Umbilical cord (tissue), 2 donors: ENCODE measurements around the gene ETV3L. TPM values are rescaled to one million over a fixed set of nuclear protein-coding genes. Genes with fewer than 3 reads are reported as not detected.
A peak's percentile ranks its signal among the peaks of the same experiment; 100 is the strongest.
"Not testable (repeated sequence)": the region's sequence is repeated elsewhere in the genome, so short reads cannot be mapped to it uniquely, and the experiment has no call there.

ENCODE experiments used
- DNase-seq: peaks from one replicate; pipeline ENCODE4 v3.0.0-alpha.2; 2015; ENCODE audit warnings: low spot score
- total RNA-seq: library from RNA; depleted of rRNA; stranded (reverse); fragments of >200 nt; gene quantifications from one replicate; pipeline ENCODE4 v1.2.3, GENCODE V29; 2014; ENCODE audit warnings: low replicate concordance; ENCODE audit not compliant: insufficient read depth

The ETV3L gene
- total RNA-seq, 1 donor from 2014 or later: not detected

DNA sequence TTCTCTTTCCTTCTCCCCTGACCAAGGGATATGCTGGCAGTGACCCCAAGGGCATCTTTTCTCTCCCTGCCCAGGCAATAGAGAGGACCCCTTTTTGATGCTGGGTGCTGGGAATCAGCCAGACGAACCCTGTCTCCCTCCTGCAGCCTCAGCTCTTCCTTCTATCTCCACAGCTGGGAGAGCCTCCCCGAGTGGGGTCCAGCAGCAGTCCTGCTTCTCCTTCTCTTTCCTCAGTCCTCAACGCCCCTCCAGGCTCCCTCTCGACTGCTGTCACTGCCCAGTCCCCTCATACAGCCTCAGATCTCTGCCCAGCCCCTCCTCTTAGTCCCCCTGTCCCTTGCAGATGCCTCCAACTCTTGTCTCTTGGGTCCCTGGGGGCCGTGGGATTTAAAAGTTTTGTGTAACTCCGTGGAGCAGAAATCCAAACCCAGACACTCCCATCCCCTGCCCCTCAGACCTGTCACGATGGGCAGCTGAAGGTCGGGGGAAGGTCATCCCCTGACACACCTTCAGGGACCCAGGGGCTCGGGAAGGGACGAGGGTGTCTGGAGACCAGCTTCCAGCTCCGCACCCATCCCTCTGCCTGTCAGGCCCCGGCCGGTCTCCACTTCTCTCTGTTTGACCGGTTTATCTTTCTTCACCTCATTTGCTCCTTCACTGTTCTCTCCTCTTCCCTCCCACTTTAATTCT, 5.8 kb upstream of the ETV3L start:
- DNase-seq: no peak

- DNase-seq: no peak
Observed at GRCh38 chr1:157104598-157105293, 5.1 kb upstream of the ETV3L start.

DNA sequence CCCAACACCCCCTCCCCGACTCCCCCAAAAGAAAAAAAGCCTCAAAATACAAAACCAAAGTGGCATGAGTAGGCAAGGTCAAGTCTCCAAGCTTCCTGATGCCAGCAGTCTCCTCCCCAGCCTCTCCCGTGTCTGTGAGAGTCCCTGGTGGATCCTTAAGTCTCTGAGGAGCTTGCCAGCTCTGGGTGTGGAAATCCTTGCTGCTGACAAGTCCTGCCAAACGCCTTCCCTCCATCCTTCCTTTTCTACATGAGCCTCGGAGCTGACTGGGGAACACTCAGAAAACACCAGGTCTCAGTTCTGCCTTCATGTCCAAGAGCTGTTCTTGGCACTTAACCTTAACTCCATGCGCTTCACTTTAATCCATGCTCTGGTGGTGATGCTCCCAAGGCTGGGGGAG, 3.7 kb upstream of the ETV3L start:
- peak; percentile 53 for DNase-seq

GRCh38 chr1:157101149-157101548, 1.5 kb upstream of the ETV3L start:
- no peak for DNase-seq

DNA sequence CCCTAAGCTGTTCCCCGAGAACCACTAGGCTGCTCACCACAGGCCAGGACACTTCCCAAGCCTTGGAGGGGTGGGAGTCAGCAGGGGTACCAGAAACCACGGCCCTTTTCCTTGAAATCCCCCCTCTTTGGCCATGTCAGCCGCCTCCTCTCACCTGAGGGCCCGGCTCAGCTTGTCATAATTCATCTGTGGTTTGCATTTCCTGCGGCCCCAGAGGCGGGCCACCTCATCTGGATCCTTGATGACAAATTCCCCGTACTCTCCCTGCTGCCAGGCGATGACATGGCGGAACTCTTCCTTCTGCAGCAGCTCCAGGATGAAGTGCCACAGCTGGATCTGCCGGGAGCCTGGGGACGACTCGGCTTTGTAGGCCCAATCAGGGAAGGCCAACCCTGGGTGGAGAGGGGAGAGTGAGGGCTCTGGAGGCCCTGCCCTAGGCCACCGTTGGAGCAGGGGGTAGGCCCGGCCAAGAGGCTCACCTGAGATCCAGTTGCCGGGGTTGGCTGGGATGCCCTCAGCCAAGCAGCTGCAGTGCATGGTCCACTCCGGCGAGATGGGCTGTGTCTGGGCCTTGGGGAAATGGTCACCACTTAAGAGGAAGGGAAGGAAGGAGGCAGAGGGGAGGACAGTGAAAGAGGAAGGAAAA, 498 bp downstream of the ETV3L start:
- not testable (repeated sequence) for DNase-seq

DNA sequence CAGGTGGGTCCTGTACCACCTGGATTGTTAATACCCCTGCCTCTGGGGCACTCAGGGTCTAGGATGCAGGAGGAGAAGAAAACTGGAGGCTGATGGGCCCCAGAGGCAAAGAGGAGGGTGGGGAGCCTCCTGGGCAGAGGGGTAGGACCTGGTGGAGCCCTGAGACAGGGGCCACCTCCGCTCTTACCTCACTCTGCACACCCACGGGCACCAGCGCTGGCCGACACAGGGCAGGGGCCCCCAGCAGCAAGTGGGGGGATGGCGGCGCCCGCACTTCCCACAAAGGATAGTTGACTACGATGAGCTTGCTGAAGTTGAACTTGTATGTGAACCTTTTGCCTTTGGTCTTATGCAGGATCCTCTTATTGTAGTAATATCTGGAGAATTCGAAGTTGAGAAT, 1.1 kb downstream of the ETV3L start:
- no peak for DNase-seq

- no peak for DNase-seq
Observed at GRCh38 chr1:157097692-157098091, 1.9 kb downstream of the ETV3L start.

GRCh38 chr1:157096881-157097280, 2.7 kb downstream of the ETV3L start:
- no peak for DNase-seq

- DNase-seq: no peak
Observed at GRCh38 chr1:157095551-157095950, 4.1 kb downstream of the ETV3L start.

- DNase-seq: no peak
Observed at GRCh38 chr1:157095091-157095490, 4.5 kb downstream of the ETV3L start.

- peak; percentile 85 for DNase-seq
Observed at GRCh38 chr1:157092831-157093230, 6.8 kb downstream of the ETV3L start.

GRCh38 chr1:157091668-157092273, 7.8 kb downstream of the ETV3L start:
- DNase-seq: no peak

DNA sequence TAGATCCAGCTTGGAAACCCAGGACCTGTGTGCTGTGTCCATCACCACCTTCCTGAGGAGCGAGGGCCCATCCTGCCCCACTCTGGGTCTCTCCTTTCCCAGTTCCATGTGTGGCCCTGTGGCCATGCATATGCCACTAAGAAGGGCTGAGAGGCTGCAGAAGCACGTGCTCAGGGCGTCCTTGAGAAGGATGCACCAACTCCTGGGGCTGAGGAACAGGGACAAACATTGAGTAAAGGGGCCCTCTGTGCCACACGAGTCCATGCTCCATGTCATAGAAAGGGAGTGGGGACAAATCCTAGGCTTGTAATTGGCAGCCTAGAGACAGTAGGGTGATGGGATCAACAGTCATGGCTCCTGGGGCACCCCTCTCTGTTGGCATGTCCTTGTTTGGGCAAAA, 8.4 kb downstream of the ETV3L start:
- no peak for DNase-seq

- no peak for DNase-seq
Observed at GRCh38 chr1:157090771-157091170, 8.8 kb downstream of the ETV3L start.

GRCh38 chr1:157090196-157090647, 9.4 kb downstream of the ETV3L start:
- DNase-seq: peak; percentile 97

DNA sequence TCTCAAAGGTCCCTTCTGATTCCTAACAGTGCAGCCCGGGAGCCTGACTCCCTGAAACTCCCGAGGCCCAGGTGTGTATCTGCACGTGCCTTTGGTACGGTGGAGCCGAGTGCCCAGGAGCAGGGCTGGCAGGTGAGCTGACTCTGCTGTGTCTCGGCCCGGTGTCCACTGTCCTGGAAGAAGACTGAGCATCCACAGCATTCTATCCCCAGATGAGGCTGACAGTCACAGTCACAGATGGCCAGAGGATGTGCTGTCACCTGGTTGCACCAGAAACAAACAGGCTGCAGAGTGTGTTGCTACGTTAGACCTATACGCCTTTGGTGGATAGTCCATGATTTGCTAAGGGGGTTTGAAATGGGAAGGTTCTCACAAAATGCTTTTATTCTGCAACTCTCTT, 9.8 kb downstream of the ETV3L start:
- DNase-seq: no peak

- DNase-seq: no peak
Observed at GRCh38 chr1:157088607-157089006, 11.0 kb downstream of the ETV3L start.

DNA sequence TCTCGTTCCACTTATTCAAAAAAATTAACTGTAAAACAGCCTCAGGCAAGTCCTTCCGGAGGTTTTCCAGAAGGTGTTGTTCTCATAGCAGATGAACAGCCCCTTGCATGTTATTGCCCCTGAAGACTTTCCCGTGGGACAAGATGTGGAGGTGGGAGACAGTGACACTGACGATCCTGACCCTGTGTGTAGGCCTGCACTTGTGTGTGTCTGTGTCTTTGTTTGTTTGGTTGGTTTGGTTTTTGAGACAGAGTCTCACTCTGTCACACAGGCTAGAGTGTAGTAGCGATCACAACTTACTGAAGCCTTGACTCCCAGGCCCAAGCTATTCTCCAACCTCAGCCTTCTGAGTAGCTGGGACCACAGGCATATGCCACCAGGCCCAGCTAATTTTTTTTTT, 12.6 kb downstream of the ETV3L start:
- DNase-seq: no peak

GRCh38 chr1:157086299-157086698, 13.3 kb downstream of the ETV3L start:
- DNase-seq: no peak

- DNase-seq: no peak
Observed at GRCh38 chr1:157085421-157085820, 14.2 kb downstream of the ETV3L start.

DNA sequence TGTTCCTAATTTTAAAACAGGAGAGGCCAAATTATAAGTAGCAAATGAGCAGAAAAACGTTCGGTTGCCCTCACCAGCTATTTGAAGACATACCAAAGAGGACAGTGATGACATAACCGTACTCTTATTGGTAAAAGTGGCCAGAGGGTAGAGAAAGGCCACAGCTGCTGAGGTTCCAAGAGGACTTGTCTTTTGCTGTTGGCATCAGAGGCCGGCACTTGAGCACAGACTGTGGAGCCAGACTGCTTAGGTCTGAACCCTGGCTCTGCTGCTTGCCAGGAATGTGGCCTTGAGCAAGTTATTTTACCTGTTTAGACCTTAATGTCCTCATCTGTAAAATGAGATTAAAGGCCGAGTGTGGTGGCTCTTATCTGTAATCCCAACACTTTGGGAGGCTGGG, 14.9 kb downstream of the ETV3L start:
- no peak for DNase-seq

DNA sequence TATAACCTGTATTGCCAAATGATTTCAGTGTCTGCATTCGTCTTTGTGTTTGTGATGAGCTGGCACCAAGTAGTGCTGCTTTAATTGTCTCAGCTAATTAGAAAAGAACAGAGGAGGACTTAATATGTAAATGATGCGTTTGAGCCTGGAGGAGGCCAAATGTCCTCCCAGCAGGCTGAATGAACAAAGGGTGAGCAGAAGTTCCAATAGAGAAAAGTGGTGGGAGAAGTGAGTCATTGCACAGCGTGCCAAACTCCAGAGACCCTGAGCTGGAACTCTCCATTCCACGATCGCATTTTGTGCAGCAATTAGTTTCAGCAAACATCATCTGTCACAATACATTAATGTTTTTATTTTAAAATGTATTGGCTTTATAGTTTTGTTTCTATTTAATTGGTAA, 17.9 kb downstream of the ETV3L start:
- no peak for DNase-seq
